Kidney (tissue), 14 donors: ENCODE results near the gene PTGER3. TPM values are rescaled to one million over a fixed set of nuclear protein-coding genes. Genes with fewer than 3 reads are reported as not detected.
A peak's percentile ranks its signal among the peaks of the same experiment; 100 is the strongest.

ENCODE experiments used
- DNase-seq, 5 donors: peaks; one replicate each; pipeline ENCODE4 v3.0.0-alpha.2; 2013 to 2020
- FAIRE-seq: peaks from 2 replicates; lab custom pipeline; 2012; peaks lifted over from hg19 to GRCh38; lab: Jason Lieb, UNC
- H3K27ac ChIP-seq, 2 donors: one replicate each; pipeline ENCODE4 v1.7.0; 2013; ENCODE audit warnings: low read depth in 2 of 2, low read length in 2 of 2, inconsistent platforms in 1 of 2
- H3K27me3 ChIP-seq: one replicate; pipeline ENCODE4 v1.7.1; 2013; ENCODE audit warnings: low read length, inconsistent platforms; ENCODE audit not compliant: control insufficient read depth, insufficient read depth
- H3K36me3 ChIP-seq, 3 donors: one replicate each; pipeline versions ENCODE4 v1.7.0 to v1.7.1; 2013; ENCODE audit warnings: low read length in 3 of 3, control low read depth in 1 of 3, inconsistent platforms in 1 of 3; ENCODE audit not compliant: insufficient read depth in 3 of 3, control insufficient read depth in 2 of 3
- H3K4me1 ChIP-seq, 3 donors: one replicate each; pipeline versions ENCODE4 v1.7.0 to v1.7.1; 2013; ENCODE audit warnings: low read length in 3 of 3, inconsistent platforms in 1 of 3, low read depth in 1 of 3; ENCODE audit not compliant: control insufficient read depth in 2 of 3, insufficient read depth in 2 of 3
- H3K4me3 ChIP-seq, 3 donors: one replicate each; pipeline versions ENCODE4 v1.7.0 to v1.8.1; 2013; ENCODE audit warnings: low read length in 3 of 3, control low read depth in 1 of 3, inconsistent platforms in 1 of 3
- H3K9ac ChIP-seq, 3 donors: one replicate each; pipeline versions ENCODE4 v1.7.0 to v1.7.1; 2013; ENCODE audit warnings: low read length in 3 of 3, control low read depth in 1 of 3, inconsistent platforms in 1 of 3
- H3K9me3 ChIP-seq, 3 donors: one replicate each; pipeline versions ENCODE4 v1.7.0 to v1.7.1; 2013; ENCODE audit warnings: low read length in 3 of 3, control low read depth in 1 of 3, inconsistent platforms in 1 of 3; ENCODE audit not compliant: control insufficient read depth in 2 of 3, insufficient read depth in 1 of 3
- intact Hi-C: fragments of 100-400 bp; cut with DNase I; formaldehyde crosslinking; loops from one replicate; pipeline ENCODE4 v1.11.1; 2022
- polyA plus RNA-seq: library from polyadenylated mRNA; stranded (reverse); fragments of 350-450 nt; fragmentation: Illumina TruSeq; extraction: RNeasy Lipid Tissue Mini Kit (QIAGEN cat#74804); gene quantifications from one replicate; pipeline ENCODE4 v1.2.3, GENCODE V29; 2014; ENCODE audit warnings: low read depth, low replicate concordance; ENCODE audit not compliant: insufficient read depth
- total RNA-seq: library from RNA; stranded (reverse); fragmentation: NEBNext Ultra II Directional; extraction: Animal tissue kit (Norgen Biotek cat#: 25700); gene quantifications from one replicate; pipeline ENCODE4 v1.2.1, GENCODE V29; 2021
- TF ChIP-seq, protein P1 (sequence below): IDR thresholded peaks from 3 replicates; pipeline ENCODE4 v1.5.1; 2012; ENCODE audit warnings: mild to moderate bottlenecking, moderate library complexity, borderline replicate concordance; ENCODE audit not compliant: insufficient read depth; ENCODE audit errors: extremely low read depth
- donor health status: control.
- donor health status: control.
- donor health status: control.
- donor health status: control.
- donor health status: control.
- donor health status: DM: yes; HTN: yes; CAD: no.
- donor health status: Normal renal cell carcinoma (clear cell type).

Gene PTGER3
- total and polyA plus RNA-seq, 2 donors from 2014 or later = 9.0 to 102 TPM

DNA sequence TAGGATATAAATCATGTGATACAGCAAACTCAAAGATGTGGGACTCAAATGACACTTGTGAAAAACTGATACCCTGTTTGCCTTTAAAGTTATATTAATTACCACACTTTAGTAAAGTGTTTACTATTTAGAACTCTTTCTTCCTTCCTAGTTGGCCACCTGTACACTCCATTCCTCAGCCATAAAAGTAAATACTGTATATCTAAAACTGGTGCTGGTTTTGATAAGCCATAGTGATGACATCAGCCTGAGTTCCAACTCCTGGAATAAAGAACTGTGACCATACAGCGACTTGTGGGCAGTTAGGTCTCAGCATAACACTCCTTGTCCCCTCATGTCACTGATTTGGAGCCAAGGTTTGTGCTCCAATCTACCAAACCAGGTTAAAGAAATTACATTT lies 2.8 kb downstream of the PTGER3 start:
- FAIRE-seq (no peak), DNase-seq (no peak)
- TF ChIP-seq, protein P1, sequence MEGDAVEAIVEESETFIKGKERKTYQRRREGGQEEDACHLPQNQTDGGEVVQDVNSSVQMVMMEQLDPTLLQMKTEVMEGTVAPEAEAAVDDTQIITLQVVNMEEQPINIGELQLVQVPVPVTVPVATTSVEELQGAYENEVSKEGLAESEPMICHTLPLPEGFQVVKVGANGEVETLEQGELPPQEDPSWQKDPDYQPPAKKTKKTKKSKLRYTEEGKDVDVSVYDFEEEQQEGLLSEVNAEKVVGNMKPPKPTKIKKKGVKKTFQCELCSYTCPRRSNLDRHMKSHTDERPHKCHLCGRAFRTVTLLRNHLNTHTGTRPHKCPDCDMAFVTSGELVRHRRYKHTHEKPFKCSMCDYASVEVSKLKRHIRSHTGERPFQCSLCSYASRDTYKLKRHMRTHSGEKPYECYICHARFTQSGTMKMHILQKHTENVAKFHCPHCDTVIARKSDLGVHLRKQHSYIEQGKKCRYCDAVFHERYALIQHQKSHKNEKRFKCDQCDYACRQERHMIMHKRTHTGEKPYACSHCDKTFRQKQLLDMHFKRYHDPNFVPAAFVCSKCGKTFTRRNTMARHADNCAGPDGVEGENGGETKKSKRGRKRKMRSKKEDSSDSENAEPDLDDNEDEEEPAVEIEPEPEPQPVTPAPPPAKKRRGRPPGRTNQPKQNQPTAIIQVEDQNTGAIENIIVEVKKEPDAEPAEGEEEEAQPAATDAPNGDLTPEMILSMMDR = no peak
- Histone ChIP-seq H3K4me1 (peaks cover 0 to 8% (median 0%) of the 10 kb centered on the region in 3 donors), H3K9ac (peak overlapping the region in 2 of 3 donors; percentile 4 to 35), H3K4me3 (peak overlapping the region; percentile 9 to 75 (median 63)), H3K9me3 (no peaks in the 10 kb centered on the region), H3K27ac (peak overlapping the region; percentile 7 to 74), H3K27me3 (peaks cover 15% of the 10 kb centered on the region), H3K36me3 (no peaks in the 10 kb centered on the region)
- intact Hi-C loops = loop anchor here (5.0 to 10.0 kb wide), 2 partner anchors 360 to 513 kb away; no protein-coding TSS in a partner anchor

DNA sequence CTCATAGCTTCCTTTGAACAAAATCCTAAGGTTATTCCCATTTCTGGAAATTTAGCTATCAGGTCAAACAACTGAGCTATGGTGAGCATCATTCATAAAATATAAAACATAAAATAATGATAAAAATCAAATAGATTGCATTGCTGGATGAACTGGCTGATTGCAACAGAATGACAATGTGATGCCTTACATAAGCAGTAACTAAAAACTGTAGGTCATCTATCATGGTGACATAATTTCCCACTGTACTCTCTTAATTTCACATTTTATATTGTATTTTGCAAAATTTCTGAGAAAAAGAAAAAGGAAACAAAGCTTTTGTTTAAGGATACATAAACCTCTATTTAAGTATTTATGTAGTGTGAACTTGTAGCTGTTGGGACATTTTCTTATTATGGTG lies 4.6 kb downstream of the PTGER3 start:
- no peak for DNase-seq
- intact Hi-C loops = loop anchor here (10.0 kb wide), 1 partner anchor 358 kb away; no protein-coding TSS in a partner anchor
- H3K9ac ChIP-seq = peak overlapping the region in 2 of 3 donors; percentile 2 to 51
- H3K9me3 ChIP-seq = no peaks in the 10 kb centered on the region
- H3K4me3 ChIP-seq = peak overlapping the region in 2 of 3 donors; percentile 43 to 44
- peaks cover 9% of the 10 kb centered on the region for H3K27me3 ChIP-seq
- peak overlapping the region in 1 of 2 donors; percentile 44 for H3K27ac ChIP-seq
- TF ChIP-seq, protein P1 = no peak
- no peaks in the 10 kb centered on the region for H3K36me3 ChIP-seq
- H3K4me1 ChIP-seq = peaks cover 0 to 9% (median 0%) of the 10 kb centered on the region in 3 donors
- peak; percentile 37 for FAIRE-seq

GRCh38 chr1:71041806-71042205 lies 5.8 kb downstream of the PTGER3 start:
- FAIRE-seq (no peak), DNase-seq (no peak)
- TF ChIP-seq, protein P1 = no peak
- no peaks in the 10 kb centered on the region for H3K9me3 ChIP-seq
- intact Hi-C loops = loop anchor here (10.0 kb wide), 1 partner anchor 357 kb away; no protein-coding TSS in a partner anchor
- peak overlapping the region in 2 of 3 donors; percentile 23 to 40 for H3K4me3 ChIP-seq
- peaks cover 7% of the 10 kb centered on the region for H3K27me3 ChIP-seq
- H3K9ac ChIP-seq = no peak overlapping the region
- H3K4me1 ChIP-seq = peaks cover 0 to 3% (median 0%) of the 10 kb centered on the region in 3 donors
- H3K27ac ChIP-seq = no peak overlapping the region
- H3K36me3 ChIP-seq = no peaks in the 10 kb centered on the region
